GM23338 (cell line): ENCODE data around the gene FBXL19. TPM values are rescaled to one million over a fixed set of nuclear protein-coding genes. Genes with fewer than 3 reads are reported as not detected.

ENCODE experiments used
- ATAC-seq: fragments of 200-7000 bp; cut with Tn5 transposase; 3 replicates; pipeline ENCODE4 v1.9.1; 2020
- DNase-seq: peaks from one replicate; pipeline ENCODE4 v3.0.0-alpha.2; 2015; ENCODE audit warnings: low spot score
- H2AFZ ChIP-seq: fragments of 200-600 bp; sonication (generic); 2 replicates; pipeline ENCODE4 v1.8.0; 2016; ENCODE audit warnings: antibody characterized with exemption, mild to moderate bottlenecking, moderate library complexity
- H3F3A ChIP-seq: fragments of 200-600 bp; sonication (generic); replicated peaks from 2 replicates; pipeline ENCODE4 v1.8.0; 2017; ENCODE audit warnings: antibody characterized with exemption, mixed run types, low read depth
- H3K27ac ChIP-seq: fragments of 200-600 bp; sonication (generic); 2 replicates; pipeline ENCODE4 v1.6.1; 2016; ENCODE audit warnings: low read depth
- H3K27me3 ChIP-seq: fragments of 200-600 bp; sonication (generic); 2 replicates; pipeline ENCODE4 v1.8.0; 2016; ENCODE audit warnings: mild to moderate bottlenecking, mixed run types, moderate library complexity; ENCODE audit not compliant: insufficient read depth
- H3K36me3 ChIP-seq: fragments of 200-600 bp; sonication (generic); 2 replicates; pipeline ENCODE4 v1.8.0; 2016; ENCODE audit warnings: mild to moderate bottlenecking; ENCODE audit not compliant: insufficient read depth
- H3K4me1 ChIP-seq: fragments of 200-600 bp; sonication (generic); 2 replicates; pipeline ENCODE4 v1.8.0; 2016; ENCODE audit warnings: mild to moderate bottlenecking, moderate library complexity; ENCODE audit not compliant: insufficient read depth
- H3K4me2 ChIP-seq: fragments of 200-600 bp; sonication (generic); 2 replicates; pipeline ENCODE4 v1.7.1; 2017; ENCODE audit warnings: mixed run types
- H3K4me3 ChIP-seq: fragments of 200-600 bp; sonication (generic); 2 replicates; pipeline ENCODE4 v1.6.1; 2016; ENCODE audit warnings: mixed run types
- H3K79me2 ChIP-seq: fragments of 200-600 bp; sonication (generic); replicated peaks from 2 replicates; pipeline ENCODE4 v1.8.0; 2017; ENCODE audit warnings: mild to moderate bottlenecking; ENCODE audit not compliant: insufficient read depth
- H3K9me2 ChIP-seq: fragments of 200-600 bp; sonication (generic); 2 replicates; pipeline ENCODE4 v1.8.0; 2017; ENCODE audit not compliant: insufficient read depth
- H4K20me1 ChIP-seq: fragments of 200-600 bp; sonication (generic); replicated peaks from 2 replicates; pipeline ENCODE4 v1.8.0; 2017; ENCODE audit warnings: mild to moderate bottlenecking; ENCODE audit not compliant: insufficient read depth
- H3K27ac Mint-ChIP-seq: 2 replicates; pipeline ENCODE4 v1.8.0; 2020; ENCODE audit warnings: inconsistent platforms, mild to moderate bottlenecking, moderate library complexity, mixed read lengths
- H3K27me3 Mint-ChIP-seq: 3 replicates; pipeline ENCODE4 v1.8.0; 2022; ENCODE audit warnings: low read depth, mild to moderate bottlenecking, moderate library complexity, mixed read lengths, inconsistent platforms; ENCODE audit not compliant: insufficient read depth, poor library complexity
- H3K36me3 Mint-ChIP-seq: 3 replicates; pipeline ENCODE4 v1.8.0; 2021; ENCODE audit warnings: low read depth, mild to moderate bottlenecking, inconsistent platforms, moderate library complexity, mixed read lengths
- H3K4me1 Mint-ChIP-seq: 3 replicates; pipeline ENCODE4 v1.8.0; 2020; ENCODE audit warnings: mild to moderate bottlenecking, inconsistent platforms, mixed read lengths
- H3K4me3 Mint-ChIP-seq: 3 replicates; pipeline ENCODE4 v1.8.0; 2021; ENCODE audit warnings: moderate library complexity, mild to moderate bottlenecking, inconsistent platforms, mixed read lengths
- H3K9me3 Mint-ChIP-seq: 3 replicates; pipeline ENCODE4 v1.8.0; 2020; ENCODE audit warnings: moderate library complexity, mild to moderate bottlenecking, inconsistent platforms, mixed read lengths
- CREB1 ChIP-seq: fragments of 250-450 bp; sonication (Bioruptor Pico); IDR thresholded peaks from 2 replicates; pipeline ENCODE4 v1.5.0; 2020; ENCODE audit warnings: low read depth, mild to moderate bottlenecking, moderate library complexity
- EZH2 ChIP-seq: fragments of 200-600 bp; sonication (generic); IDR thresholded peaks from one replicate; pipeline ENCODE4 v1.8.0; 2017; ENCODE audit warnings: antibody characterized with exemption, mild to moderate bottlenecking, low read depth; ENCODE audit not compliant: unreplicated experiment
- EZH2phosphoT487 ChIP-seq: fragments of 200-600 bp; sonication (generic); IDR thresholded peaks from one replicate; pipeline ENCODE4 v1.8.1; 2018; ENCODE audit warnings: antibody characterized with exemption; ENCODE audit not compliant: unreplicated experiment
- JUNB ChIP-seq: IDR thresholded peaks from one replicate; pipeline ENCODE4 v1.6.1; 2016; ENCODE audit warnings: antibody characterized with exemption; ENCODE audit not compliant: unreplicated experiment
- NANOG ChIP-seq: IDR thresholded peaks from 2 replicates; pipeline ENCODE4 v1.6.1; 2016; ENCODE audit warnings: antibody characterized with exemption, borderline replicate concordance
- POLR2AphosphoS5 ChIP-seq: IDR thresholded peaks from 2 replicates; pipeline ENCODE4 v1.6.1; 2016; ENCODE audit warnings: antibody characterized with exemption, low read depth
- ZNF114 ChIP-seq: fragments of 250-450 bp; sonication (Bioruptor Pico); IDR thresholded peaks from 2 replicates; pipeline ENCODE4 v1.5.0; 2020; ENCODE audit warnings: mild to moderate bottlenecking, moderate library complexity
- polyA plus RNA-seq: library from polyadenylated mRNA; unstranded; fragments of >200 nt; fragmentation: Nextera tagmentation; extraction: Ambion mirVana; gene quantifications from 2 replicates; pipeline ENCODE4 v1.2.1, GENCODE V29; 2016
- total RNA-seq: library from RNA; depleted of rRNA; stranded (reverse); fragments of >200 nt; shearing (Covaris generic); gene quantifications from 2 replicates; pipeline ENCODE4 v1.2.3, GENCODE V29; 2014
- TF ChIP-seq, protein P1 (sequence below): IDR thresholded peaks from 2 replicates; pipeline ENCODE4 v1.6.1; 2016; ENCODE audit warnings: antibody characterized with exemption
- TF ChIP-seq, protein P2 (sequence below), 2 experiments: fragments of 200-600 bp in 1 of 2; sonication (generic) in 1 of 2; conservative IDR thresholded peaks; 2 replicates each; pipeline versions ENCODE4 v1.5.1 to v1.6.1; 2016 to 2017; ENCODE audit warnings: antibody characterized with exemption in 2 of 2, low read depth in 2 of 2, mild to moderate bottlenecking in 2 of 2, moderate library complexity in 1 of 2
- TF ChIP-seq, protein P3 (sequence below): IDR thresholded peaks from one replicate; pipeline ENCODE4 v1.6.1; 2018; ENCODE audit warnings: antibody characterized with exemption; ENCODE audit not compliant: unreplicated experiment

The FBXL19 gene
- total and polyA plus RNA-seq, 2 experiments from 2014 or later: 12.5 to 71.5 TPM

DNA sequence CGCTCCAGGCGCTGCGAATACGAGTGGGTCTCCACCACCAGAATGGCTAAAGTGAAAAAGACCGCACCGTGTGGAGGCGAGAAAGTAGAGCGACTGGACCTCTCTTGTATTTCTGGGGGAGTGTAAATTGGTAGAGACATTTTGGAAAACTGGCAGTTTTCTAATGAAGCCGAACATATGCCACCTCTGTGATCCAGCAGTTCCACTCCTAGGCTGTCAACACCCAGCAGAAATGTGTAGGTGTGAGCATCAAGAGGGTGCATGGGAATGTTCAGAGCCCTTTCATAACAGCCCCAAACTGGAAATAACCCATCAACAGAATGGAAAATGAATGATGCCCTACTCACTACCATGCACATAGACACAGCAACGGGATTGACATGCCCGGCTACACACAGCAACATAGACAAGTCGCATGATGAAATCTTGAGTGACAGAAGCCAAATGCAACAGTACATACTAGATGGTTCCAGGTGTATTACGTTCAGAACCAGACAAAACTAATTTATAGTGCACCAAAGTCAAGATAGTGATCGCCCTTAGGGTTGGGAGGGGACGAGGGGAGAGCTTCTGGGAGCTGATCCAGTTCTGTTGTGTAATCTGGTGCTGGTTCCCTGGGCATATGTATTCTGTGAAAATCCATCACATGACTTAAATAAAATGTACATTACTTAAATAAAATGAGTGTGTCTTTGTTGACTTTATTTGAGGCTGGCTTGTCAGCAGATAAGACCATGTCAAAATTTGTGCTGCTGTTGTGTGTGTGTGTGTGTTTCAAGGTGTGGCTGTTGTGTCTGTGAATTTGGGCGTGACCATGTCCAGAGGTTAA, 28.6 kb upstream of the FBXL19 start:
- no peaks in the 10 kb centered on the region for H3K79me2 ChIP-seq
- H3K27me3 ChIP-seq: peaks cover 10% of the 10 kb centered on the region
- TF ChIP-seq JUNB: no peak
- no peak for TF ChIP-seq EZH2phosphoT487
- no peak for TF ChIP-seq POLR2AphosphoS5
- TF ChIP-seq CREB1 (CRISPR knock-in tag): no peak
- TF ChIP-seq NANOG: no peak
- TF ChIP-seq, protein P1, sequence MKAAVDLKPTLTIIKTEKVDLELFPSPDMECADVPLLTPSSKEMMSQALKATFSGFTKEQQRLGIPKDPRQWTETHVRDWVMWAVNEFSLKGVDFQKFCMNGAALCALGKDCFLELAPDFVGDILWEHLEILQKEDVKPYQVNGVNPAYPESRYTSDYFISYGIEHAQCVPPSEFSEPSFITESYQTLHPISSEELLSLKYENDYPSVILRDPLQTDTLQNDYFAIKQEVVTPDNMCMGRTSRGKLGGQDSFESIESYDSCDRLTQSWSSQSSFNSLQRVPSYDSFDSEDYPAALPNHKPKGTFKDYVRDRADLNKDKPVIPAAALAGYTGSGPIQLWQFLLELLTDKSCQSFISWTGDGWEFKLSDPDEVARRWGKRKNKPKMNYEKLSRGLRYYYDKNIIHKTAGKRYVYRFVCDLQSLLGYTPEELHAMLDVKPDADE: no peak
- TF ChIP-seq EZH2: no peak
- no peak for TF ChIP-seq ZNF114 (CRISPR knock-in tag)
- TF ChIP-seq, protein P2, sequence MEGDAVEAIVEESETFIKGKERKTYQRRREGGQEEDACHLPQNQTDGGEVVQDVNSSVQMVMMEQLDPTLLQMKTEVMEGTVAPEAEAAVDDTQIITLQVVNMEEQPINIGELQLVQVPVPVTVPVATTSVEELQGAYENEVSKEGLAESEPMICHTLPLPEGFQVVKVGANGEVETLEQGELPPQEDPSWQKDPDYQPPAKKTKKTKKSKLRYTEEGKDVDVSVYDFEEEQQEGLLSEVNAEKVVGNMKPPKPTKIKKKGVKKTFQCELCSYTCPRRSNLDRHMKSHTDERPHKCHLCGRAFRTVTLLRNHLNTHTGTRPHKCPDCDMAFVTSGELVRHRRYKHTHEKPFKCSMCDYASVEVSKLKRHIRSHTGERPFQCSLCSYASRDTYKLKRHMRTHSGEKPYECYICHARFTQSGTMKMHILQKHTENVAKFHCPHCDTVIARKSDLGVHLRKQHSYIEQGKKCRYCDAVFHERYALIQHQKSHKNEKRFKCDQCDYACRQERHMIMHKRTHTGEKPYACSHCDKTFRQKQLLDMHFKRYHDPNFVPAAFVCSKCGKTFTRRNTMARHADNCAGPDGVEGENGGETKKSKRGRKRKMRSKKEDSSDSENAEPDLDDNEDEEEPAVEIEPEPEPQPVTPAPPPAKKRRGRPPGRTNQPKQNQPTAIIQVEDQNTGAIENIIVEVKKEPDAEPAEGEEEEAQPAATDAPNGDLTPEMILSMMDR (conservative IDR thresholded peaks at IDR 0.05; ENCODE audit: low read depth in 2 of 2): no peak
- TF ChIP-seq, protein P3, sequence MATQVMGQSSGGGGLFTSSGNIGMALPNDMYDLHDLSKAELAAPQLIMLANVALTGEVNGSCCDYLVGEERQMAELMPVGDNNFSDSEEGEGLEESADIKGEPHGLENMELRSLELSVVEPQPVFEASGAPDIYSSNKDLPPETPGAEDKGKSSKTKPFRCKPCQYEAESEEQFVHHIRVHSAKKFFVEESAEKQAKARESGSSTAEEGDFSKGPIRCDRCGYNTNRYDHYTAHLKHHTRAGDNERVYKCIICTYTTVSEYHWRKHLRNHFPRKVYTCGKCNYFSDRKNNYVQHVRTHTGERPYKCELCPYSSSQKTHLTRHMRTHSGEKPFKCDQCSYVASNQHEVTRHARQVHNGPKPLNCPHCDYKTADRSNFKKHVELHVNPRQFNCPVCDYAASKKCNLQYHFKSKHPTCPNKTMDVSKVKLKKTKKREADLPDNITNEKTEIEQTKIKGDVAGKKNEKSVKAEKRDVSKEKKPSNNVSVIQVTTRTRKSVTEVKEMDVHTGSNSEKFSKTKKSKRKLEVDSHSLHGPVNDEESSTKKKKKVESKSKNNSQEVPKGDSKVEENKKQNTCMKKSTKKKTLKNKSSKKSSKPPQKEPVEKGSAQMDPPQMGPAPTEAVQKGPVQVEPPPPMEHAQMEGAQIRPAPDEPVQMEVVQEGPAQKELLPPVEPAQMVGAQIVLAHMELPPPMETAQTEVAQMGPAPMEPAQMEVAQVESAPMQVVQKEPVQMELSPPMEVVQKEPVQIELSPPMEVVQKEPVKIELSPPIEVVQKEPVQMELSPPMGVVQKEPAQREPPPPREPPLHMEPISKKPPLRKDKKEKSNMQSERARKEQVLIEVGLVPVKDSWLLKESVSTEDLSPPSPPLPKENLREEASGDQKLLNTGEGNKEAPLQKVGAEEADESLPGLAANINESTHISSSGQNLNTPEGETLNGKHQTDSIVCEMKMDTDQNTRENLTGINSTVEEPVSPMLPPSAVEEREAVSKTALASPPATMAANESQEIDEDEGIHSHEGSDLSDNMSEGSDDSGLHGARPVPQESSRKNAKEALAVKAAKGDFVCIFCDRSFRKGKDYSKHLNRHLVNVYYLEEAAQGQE: no peak
- peaks cover 25% of the 10 kb centered on the region for H3F3A ChIP-seq
- Mint-ChIP-seq H3K27me3 (peaks cover 20% of the 10 kb centered on the region), H3K9me3 (no peaks in the 10 kb centered on the region), H3K36me3 (peaks cover 8% of the 10 kb centered on the region), H3K4me3 (peak overlapping the region; percentile 76), H3K27ac (no peak overlapping the region; the same call in 1 of the 2 replicates), H3K4me1 (peaks cover 26% of the 10 kb centered on the region)
- DNase-seq (no peak), ATAC-seq (no peak)
- H2AFZ ChIP-seq: peak overlapping the region; percentile 85
- no peaks in the 10 kb centered on the region for H4K20me1 ChIP-seq
- H3K27ac ChIP-seq: no peak overlapping the region
- H3K4me1 ChIP-seq: peaks cover 25% of the 10 kb centered on the region
- H3K4me3 ChIP-seq: peak overlapping the region; percentile 61
- peak overlapping the region; percentile 86 for H3K4me2 ChIP-seq
- H3K9me2 ChIP-seq: no peaks in the 10 kb centered on the region
- no peaks in the 10 kb centered on the region for H3K36me3 ChIP-seq
